Fibroblast of skin of left quadriceps (primary cell): Measurements from ENCODE around the gene KIAA0319L.
"Not testable (repeated sequence)": the region's sequence is repeated elsewhere in the genome, so short reads cannot be mapped to it uniquely, and the experiment has no call there.

Source experiments
- DNase-seq, 2 experiments: peaks; one replicate each; pipeline ENCODE4 v3.0.0-alpha.2; 2013; ENCODE audit warnings: low read depth in 2 of 2

Gene KIAA0319L

DNA sequence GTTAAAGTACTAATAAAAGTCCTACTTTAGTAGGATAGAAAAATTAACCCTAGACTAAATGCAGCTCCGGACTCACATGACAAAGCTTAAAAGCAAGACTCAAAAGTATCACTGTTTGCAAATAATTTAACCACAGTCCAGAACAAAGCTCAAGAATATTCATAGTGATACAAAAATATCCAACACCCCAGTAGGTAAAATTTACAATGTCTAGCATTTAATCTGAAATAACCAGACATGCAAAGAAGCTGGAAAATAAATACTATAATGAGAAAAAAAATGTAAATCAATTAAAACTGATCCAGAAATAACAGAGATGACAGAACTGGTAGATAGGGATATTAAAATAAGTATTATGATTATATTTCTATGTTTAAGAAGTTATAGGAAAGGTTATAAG lies 67.0 kb downstream of the KIAA0319L start:
- no peak for DNase-seq

DNA sequence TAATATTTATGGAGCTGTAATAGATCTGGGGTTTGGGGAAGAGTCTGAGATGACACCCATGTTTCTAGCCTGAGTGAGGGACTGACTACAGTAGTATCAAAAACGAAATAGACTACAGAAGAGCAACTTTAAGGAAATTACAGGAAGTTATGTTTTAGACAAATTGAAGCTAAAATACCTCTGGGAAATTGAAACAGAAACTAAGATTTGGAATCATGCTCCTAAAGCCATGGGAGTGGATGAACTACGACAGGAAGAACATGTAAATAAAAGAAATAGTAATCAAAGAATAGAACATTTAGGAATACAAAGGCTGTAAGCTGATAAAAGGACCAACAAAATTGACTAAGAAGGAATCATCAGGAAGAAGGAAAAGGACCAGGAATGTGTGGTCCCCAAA lies 68.9 kb downstream of the KIAA0319L start:
- DNase-seq, result no peak

DNA sequence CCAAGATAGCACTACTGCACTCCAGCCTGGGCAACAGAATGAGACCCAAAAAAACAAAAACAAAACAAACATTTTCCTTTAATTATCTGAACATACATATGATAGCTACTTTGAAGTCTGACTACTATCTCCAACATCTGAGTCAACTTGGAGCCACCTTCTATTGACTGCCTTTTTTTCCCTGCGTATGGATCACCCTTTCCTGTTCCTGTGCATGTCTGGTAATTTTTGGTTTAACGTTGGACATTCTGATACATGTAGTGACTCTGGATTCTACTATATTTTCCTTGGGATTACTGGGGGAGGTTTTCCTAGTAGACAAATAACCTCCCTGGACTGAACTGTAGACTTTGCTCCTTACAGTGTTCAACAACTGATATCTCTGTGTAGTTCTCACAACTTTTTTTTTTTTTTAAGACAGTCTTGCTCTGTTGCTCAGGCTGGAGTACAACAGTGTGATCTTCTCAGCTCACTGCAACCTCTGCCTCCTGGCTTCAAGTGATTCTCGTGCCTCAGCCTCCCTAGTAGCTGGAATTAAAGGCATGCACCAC lies 70.3 kb downstream of the KIAA0319L start:
- DNase-seq, result no peak

DNA sequence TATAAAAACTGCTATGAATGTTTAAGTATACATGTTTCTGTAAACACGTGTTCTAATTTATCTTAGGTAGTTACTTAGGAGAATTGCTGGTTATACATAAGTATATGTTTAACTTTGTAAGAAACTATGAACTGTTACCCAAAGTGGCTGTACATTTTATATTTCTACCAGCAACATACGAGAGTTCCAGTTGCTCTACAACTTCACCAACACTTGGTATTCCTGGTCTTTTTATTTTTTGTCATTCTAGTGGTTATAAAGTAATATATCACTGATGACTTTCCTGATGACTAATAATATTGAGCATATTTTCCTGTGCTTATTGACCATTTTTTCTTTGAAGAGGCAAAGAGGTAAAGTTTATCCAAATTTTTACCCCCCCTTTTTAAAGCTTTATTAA lies 76.0 kb downstream of the KIAA0319L start:
- DNase-seq, result no peak

DNA sequence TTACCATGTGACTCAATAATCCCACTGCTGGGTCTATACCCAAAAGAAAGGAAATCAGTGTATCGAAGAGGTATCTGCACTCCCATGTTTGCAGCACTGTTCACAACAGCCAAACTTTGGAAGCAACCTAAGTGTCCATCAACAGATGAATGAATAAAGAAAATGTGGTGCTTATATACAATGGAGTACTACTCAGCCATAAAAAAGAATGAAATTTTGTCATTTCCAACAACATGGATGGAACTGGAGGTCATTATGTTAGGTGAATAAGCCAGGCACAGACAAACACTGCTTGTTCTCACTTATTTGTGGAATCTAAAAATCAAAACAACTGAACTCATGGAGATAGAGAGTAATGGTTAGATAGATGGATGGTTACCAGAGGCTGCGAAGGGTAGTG lies 79.3 kb downstream of the KIAA0319L start:
- no peak for DNase-seq

DNA sequence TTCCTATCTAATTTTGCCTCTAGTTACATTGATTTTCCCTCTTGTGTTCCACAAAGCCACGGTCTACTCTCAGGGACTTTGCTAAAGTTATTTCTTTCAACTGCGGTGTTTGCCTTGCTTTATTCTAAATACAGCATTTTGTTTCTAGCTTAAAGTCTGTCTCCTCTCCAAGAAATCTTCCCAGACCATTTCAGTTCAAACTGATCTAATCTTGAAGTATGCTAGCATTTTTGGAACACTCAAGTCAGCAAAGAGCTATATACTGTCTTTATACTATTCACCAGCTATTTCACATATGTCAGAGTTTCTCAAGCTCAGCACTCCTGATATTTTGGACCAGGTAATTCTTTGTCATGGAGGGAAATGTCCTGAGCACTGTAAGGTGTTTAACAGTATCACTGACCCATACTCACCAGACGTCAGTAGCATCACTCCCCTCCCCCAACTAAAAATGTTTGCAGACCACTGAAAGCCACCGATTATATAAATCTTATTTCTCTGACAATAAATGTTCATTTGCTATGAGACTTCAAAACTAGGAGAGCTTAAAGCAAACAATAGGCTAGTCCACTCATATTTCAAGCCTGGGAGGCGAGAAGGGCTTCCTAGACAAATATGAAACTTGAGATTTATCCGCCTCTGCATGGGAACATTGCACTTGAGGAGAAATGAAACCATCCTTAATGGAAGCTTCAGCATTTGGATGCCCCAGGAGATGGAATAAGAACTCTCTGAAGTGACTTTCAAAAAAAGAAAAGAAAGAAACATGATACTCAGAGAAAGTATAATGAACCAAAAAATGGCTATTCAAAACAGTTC lies 81.1 kb downstream of the KIAA0319L start:
- DNase-seq, result no peak

DNA sequence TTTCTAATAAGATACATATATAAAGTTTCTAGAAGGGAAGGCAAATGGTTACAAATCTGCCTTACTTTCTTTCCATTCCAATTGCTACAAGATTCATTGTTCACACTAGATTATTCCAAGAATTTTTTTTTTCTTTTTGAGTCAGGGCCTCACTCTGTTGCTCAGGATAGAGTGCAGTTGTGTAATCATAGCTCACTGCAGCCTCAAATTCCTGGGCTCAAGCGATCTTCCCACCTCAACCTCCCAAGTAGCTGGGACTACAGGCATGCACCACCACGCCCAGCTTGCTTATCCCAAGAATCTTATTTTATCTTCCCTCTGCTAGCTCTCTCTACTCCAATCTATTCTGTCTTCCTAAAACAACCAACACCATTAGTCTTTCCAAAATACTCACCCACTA lies 81.8 kb downstream of the KIAA0319L start:
- DNase-seq, result no peak

DNA sequence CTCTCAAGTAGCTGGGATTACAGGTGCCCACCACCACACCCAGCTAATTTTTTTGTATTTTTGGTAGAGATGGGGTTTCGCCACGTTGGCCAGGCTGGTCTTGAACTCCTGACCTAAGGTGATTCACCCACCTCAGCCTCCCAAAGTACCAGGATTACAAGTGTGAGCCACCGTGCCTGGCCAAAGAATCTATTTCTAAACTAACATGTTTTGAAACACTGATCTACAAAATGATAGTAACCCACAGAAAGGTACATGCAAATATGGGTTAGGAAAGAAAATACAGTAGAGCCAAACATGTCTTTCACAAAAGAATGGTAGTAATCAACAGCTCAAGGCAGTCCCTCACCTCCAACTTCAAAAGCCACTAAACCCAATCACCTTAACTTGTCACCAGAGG lies 84.0 kb downstream of the KIAA0319L start:
- DNase-seq, result not testable (repeated sequence)

DNA sequence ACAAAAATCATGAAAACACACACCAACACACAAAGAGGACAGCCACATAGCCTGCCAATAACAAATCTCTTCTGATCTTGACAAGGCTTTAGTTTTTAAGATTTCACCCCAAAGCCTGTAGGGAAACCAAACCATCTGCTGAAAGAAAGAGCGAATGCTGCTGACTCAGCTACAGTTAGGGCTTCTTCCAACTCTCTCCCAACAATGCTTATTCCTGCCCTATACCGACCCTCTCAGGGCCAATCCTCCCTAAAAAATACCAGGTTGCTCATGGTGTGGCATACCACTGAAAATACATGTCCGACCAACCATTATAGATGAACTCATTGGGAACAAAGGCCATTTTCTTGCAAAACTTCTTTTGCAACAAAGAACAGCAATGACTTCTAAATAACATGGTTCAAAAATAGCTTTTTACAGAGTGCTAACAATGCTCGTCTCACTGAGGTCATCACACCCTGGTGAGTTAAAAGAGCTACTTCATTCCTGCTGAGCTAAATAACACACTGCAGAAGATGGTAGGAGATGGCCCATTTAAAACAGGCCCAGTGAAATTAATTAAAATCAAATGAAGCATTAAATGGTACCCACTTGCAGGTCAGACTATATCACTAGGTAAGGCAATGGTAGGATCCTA lies 86.1 kb downstream of the KIAA0319L start:
- DNase-seq, result no peak

DNA sequence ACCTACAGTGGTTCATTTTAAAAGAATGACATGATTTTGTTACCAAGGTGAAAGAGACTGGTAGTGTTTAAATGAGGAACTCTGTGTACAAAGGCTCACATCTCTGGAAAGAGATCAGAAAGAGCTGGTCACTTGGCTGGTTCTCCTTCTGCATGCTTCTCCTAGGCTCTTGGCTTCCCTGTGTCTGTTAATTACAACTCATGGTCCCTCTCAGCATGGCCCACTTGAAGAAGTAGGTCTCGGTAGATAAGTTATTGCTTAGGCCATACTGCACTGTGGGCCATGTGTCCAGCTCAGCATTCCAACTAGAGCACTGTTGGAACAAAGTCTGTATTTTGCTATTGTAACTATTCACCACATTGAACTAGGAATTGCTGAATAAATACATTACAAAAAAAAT lies 91.1 kb downstream of the KIAA0319L start:
- no peak for DNase-seq

DNA sequence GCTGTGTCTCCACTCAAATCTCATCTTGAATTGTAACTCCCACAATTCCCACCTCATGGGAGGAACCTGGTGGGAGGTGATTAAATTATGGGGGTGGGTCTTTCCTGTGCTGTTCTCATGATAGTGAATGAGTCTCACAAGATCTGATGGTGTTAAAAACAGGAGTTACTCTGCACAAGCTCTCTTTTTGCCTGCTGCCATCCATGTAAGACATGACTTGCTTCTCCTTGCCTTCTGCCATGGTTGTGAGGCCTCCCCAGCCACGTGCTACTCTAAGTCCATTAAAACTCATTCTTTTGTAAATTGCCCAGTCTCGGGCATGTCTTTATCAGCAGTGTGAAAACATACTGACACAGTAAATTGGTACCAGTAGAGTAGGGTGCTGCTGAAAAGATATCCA lies 93.5 kb downstream of the KIAA0319L start:
- not testable (repeated sequence) for DNase-seq

DNA sequence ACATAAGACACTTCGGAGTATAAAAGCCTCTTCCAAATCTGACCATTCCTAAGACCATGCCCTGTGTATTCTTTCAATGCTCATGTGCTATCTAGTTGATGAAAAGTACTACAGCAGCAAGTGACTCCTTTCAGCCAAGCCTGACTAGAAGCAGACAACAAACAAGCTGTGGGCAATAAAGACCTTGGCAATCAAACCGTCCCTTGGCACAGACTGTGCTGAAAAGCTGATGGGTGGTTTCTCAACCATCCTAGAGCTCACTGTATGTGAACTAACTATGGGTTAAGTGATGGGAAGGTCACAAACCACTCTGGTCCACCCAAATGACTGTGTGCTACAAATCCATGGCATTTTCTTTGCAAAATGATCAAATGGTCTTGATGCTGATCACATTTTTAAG lies 94.0 kb downstream of the KIAA0319L start:
- no peak for DNase-seq

DNA sequence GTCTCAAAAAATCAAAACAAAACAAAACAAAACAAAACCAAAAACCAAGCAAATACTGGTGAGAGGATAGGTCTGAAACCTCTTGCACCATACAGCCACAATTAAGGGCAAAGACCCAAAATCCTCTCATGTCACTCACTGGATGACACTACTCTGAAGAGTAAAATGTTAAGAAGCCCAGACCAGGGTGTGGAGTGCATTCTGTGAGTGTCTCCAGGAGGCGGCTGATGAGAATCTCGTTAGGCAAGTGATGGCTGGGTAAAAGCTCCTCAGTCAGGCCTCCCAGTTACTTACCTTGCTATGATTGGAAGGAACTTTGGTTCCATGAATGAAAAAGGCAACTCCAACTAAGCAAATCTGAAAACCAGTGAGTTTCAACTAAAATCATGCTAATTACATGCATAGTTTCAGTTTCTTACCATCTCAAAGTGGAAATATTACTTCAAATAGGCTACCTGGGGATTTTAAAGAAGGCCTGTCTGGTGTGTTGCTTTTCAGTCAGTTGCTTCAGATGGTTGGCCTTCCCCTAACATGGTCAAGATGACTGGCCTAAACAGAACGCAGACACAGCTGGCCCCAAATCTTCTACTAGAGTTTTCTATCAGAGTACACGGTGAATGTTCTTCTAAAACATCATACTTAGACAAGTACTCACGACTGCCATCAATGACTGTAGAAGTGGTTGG lies 95.1 kb downstream of the KIAA0319L start:
- no peak for DNase-seq

DNA sequence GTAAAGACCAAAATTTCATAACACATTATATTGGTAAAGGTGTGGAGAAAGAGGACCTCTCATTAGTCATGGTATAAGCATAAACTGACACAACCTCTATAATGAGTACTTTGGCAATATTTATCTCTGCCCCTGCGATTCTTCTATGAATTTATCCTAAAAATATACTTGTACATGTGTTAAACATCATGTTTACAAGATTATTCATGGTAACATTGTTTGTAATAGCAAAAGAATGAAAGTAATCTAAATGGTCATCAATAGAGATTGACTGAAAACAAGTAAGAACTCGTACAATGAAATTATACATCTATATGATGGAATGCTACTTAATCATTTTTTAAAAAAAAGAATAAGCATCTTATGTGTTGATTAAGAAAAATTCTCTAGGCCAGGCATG lies 96.4 kb downstream of the KIAA0319L start:
- no peak for DNase-seq

DNA sequence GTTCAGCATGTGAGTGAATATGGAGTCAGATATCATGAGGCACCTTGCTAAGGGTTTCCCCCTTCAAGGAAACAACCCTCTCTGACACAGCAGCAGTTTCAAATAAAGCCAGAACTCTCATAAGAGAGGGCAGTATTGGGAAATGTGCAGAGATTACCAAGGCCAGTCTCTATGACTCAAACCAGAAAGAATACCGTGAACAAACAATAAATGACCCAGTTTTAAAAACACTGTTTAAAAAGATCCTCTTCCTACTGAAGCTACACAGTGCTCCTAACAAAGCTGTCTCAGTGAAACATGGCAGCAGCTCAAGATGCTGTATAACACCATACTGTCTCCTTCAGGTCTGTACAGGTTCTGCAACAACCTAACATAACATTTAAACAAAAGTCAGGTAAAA lies 102.6 kb downstream of the KIAA0319L start:
- DNase-seq, result no peak

DNA sequence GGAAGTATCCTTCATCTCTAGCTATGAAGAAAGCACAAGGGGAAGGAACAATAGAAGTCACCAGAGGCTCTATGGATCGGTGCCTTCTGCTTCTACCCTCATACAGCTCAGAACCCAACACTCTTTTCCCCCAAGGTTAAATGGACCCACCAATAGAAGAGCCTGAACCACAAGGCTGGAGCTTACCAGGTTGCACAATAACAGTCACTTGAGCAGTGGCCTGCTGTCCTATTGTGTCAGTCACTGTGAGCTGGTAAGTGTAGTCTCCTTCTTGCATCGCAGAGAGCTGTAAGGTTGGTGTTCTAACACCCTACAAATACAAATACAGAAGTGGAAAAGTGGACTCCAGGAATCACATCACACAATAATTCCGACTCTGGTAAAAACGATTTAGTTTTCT lies 103.0 kb downstream of the KIAA0319L start:
- no peak for DNase-seq

DNA sequence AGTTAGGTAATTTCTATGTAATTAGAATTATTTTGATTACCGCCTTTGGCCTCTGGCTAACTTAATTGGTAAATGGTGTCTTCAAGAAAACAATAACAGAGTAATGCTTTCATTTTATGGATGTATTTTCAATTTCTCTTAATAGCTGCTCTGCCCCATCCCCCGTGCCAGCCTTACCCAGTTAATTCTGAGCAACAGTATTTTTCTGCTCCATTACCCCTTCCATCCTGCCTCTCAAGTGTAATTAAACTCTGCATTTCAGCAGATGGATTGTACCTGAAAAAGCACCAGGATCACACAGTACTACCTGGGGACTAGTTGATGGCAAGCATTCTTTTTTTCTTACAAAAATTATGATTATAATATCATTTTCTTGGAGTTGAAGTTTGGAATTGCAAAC lies 104.2 kb downstream of the KIAA0319L start:
- DNase-seq, result no peak

DNA sequence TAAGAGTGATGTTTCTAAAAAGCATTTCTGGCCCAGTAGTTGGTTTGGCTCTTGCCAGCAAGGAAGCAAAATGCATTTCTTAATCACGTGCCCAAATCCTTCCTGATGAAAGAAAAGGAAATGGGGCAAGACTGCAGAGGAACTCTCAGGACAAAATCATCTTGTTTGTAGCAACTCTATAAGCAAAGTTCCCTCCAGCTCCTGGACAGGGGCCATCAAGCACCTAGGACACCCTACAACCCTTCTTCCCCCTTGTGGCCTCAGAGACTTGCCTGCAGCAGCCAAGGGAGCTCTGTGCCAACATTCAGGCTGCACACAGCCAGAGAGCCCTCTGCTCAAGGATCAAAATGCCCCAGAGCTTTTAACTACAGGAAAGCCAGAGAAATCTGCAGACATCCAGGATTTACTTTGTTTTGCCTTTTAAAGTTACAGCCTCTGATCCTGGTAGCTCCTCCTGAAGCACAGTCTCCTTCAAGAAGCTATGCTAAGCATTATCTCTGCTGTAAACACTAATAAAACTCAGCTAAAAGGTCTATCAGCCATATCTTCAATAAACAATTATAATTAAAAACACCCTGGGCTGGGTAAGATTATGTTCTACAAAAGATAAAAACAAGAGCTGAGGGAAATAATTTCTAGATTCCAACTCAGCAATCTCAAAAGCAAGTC lies 105.0 kb downstream of the KIAA0319L start:
- DNase-seq, result peak; percentile 21 to 22

DNA sequence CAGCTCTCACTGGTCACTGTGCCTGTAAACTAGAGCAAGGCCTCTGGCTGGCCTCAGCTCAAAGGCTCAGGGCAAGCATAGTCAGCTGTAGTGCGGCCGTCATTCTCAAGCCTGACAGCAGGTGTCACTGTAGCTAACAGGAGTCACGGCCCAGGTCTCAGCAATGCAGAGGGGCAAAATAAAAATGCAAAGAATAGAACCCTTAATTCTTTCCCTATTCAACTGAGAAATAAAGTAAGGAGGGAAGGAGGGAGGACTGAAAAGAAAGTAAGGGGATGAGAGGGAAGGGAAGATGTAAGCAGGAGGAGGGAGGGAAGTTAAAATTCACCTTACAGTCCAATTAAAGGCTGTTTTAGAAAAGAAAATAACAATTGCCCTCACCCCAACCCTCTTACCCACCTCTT lies 106.1 kb downstream of the KIAA0319L start:
- peak; percentile 34 to 51 for DNase-seq

DNA sequence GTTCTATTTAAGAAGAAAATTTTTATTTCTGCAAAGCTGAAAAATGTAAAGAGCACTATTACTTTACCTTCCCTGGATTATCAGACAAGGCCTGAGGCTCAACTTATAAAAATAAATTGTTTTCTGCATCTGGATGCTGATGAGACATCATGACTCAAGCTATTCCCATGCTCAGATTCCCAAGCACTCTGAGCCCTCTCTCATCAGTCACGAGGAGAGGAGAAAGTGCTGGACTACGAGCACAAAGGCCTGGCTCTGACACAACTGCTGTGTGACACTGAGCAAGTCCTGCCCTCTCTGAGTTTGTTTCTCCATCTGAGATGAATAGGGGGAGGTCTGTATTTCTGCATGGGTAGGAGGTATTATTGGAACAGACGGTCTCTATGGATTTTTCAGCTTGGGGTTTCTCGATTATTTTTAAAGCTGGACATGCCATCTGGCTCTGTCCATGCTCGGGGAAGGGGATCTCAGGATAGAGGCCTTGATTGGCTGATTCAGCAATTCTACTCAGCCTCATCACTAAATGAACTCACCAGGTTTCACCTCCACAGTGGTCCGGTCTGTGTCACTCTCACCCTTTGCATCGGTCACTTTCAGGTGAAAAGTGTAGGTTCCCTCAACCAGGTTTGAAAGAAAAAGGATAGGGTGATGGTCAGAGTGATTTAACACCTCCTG lies 107.7 kb downstream of the KIAA0319L start:
- DNase-seq, result peak; percentile 76 to 79

DNA sequence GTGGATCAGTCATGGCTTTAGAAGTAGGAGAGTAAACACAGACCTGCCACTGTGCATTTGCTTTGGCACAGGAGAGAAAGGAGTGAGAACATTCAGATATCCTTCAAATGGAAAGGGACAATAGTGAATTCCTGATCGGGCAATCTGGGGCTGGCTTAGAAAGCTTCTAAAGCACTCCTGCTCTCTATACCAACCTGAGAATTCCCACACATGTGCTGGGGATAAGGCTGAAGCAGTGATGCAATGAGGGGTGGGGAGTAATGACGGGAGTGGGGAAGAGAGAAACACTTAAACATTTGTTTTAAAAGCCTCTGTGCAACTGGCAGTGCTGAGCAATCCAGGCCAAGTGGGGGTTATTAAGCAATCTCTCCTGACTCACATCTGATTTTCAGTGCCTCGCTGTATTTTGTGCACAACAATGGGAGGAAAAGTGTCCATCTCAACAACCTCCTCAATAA lies 108.8 kb downstream of the KIAA0319L start:
- DNase-seq, result peak; percentile 86 to 88
